ENCODE results near the gene TMEM238.

Gene TMEM238

GRCh38 chr19:55360902-55361301 lies 23.2 kb downstream of the TMEM238 start:
- no CpG with 5 or more reads among the region's 16 CpGs for WGBS, 2 donors (ENCODE audit: extremely low coverage in 2 of 2, insufficient read length in 2 of 2, insufficient replicate concordance in 1 of 2)
- Histone ChIP-seq H3K23ac (ENCODE audit: low read depth, low read length, poor library complexity) (peak overlapping the region; percentile 60), H4K91ac (ENCODE audit: low read depth, low read length, poor library complexity) (no peak overlapping the region)

GRCh38 chr19:55358943-55359908 lies 24.9 kb downstream of the TMEM238 start:
- Histone ChIP-seq H3K4me1 (ENCODE audit: control insufficient read depth in 2 of 2, insufficient read depth in 1 of 2, low read depth in 1 of 2, low read length in 2 of 2) (peaks cover 8 to 11% of the 10 kb centered on the region in 2 donors), H3K14ac (ENCODE audit: low read length) (no peak overlapping the region), H3K9ac (ENCODE audit: low read depth, low read length, poor library complexity) (no peak overlapping the region), H2BK5ac (ENCODE audit: low read length) (peak overlapping the region; percentile 13), H3K27me3 (ENCODE audit: control insufficient read depth in 3 of 3, insufficient read depth in 3 of 3, low read depth in 1 of 3, low read length in 3 of 3) (peaks cover 6 to 36% (median 25%) of the 10 kb centered on the region in 3 experiments), H4K8ac (ENCODE audit: low read depth, low read length) (no peak overlapping the region), H2BK12ac (ENCODE audit: low read length) (peak overlapping the region; percentile 4), H3K9me3 (replicated peaks in 1 of 2; ENCODE audit: control insufficient read depth in 2 of 2, insufficient read depth in 1 of 2, low read depth in 1 of 2, low read length in 2 of 2) (no peaks in the 10 kb centered on the region), H3K36me3 (replicated peaks in 1 of 2; ENCODE audit: control insufficient read depth in 2 of 2, insufficient read depth in 2 of 2, low read length in 2 of 2) (no peaks in the 10 kb centered on the region), H3K4me2 (ENCODE audit: insufficient read depth, low read length, poor library complexity, severe bottlenecking) (no peak overlapping the region), H3K79me1 (ENCODE audit: low read depth, low read length) (no peaks in the 10 kb centered on the region), H3K27ac (replicated peaks; ENCODE audit: low read length) (no peak overlapping the region), H2BK15ac (ENCODE audit: low read length) (peak overlapping the region; percentile 62), H3K18ac (ENCODE audit: low read length) (peak overlapping the region; percentile 71), H3K23ac (ENCODE audit: low read depth, low read length, poor library complexity) (no peak overlapping the region), H3K4me3 (ENCODE audit: low read length in 2 of 2) (no peak overlapping the region), H2AFZ (ENCODE audit: low read length) (no peak overlapping the region), H2BK120ac (ENCODE audit: low read depth, low read length) (no peak overlapping the region), H2AK5ac (ENCODE audit: low read depth, low read length) (peak overlapping the region; percentile 90), H4K91ac (ENCODE audit: low read depth, low read length, poor library complexity) (no peak overlapping the region), H3K4ac (ENCODE audit: low read length) (no peak overlapping the region)
- DNase-seq (ENCODE audit: low spot score), result no peak
- no CpG with 5 or more reads among the region's 32 CpGs for WGBS, 2 donors (ENCODE audit: extremely low coverage in 2 of 2, insufficient read length in 2 of 2, insufficient replicate concordance in 1 of 2)

More at GRCh38 chr19:55360902-55361301, 23.2 kb downstream of the TMEM238 start:
- H3K4ac ChIP-seq (ENCODE audit: low read length), result no peak overlapping the region
- no peak overlapping the region for H2BK120ac ChIP-seq (ENCODE audit: low read depth, low read length)
- H3K9me3 ChIP-seq (replicated peaks in 1 of 2; ENCODE audit: control insufficient read depth in 2 of 2, insufficient read depth in 1 of 2, low read depth in 1 of 2, low read length in 2 of 2), result no peaks in the 10 kb centered on the region
- H3K36me3 ChIP-seq (replicated peaks in 1 of 2; ENCODE audit: control insufficient read depth in 2 of 2, insufficient read depth in 2 of 2, low read length in 2 of 2), result no peaks in the 10 kb centered on the region
- no peak overlapping the region for H3K27ac ChIP-seq (replicated peaks; ENCODE audit: low read length)
- no peaks in the 10 kb centered on the region for H3K79me1 ChIP-seq (ENCODE audit: low read depth, low read length)
- no peak overlapping the region for H3K4me2 ChIP-seq (ENCODE audit: insufficient read depth, low read length, poor library complexity, severe bottlenecking)
- H3K14ac ChIP-seq (ENCODE audit: low read length), result no peak overlapping the region
- H4K8ac ChIP-seq (ENCODE audit: low read depth, low read length), result no peak overlapping the region
- H3K4me3 ChIP-seq (ENCODE audit: low read length in 2 of 2), result no peak overlapping the region
- peak overlapping the region; percentile 28 for H3K18ac ChIP-seq (ENCODE audit: low read length)
- H3K4me1 ChIP-seq (ENCODE audit: control insufficient read depth in 2 of 2, insufficient read depth in 1 of 2, low read depth in 1 of 2, low read length in 2 of 2), result peaks cover 7 to 11% of the 10 kb centered on the region in 2 donors
- no peak overlapping the region for H3K9ac ChIP-seq (ENCODE audit: low read depth, low read length, poor library complexity)
- H3K27me3 ChIP-seq (ENCODE audit: control insufficient read depth in 3 of 3, insufficient read depth in 3 of 3, low read depth in 1 of 3, low read length in 3 of 3), result peaks cover 0 to 24% (median 10%) of the 10 kb centered on the region in 3 experiments
- DNase-seq (ENCODE audit: low spot score), result no peak
- H2AK5ac ChIP-seq (ENCODE audit: low read depth, low read length), result peak overlapping the region; percentile 84
- H2BK5ac ChIP-seq (ENCODE audit: low read length), result peak overlapping the region; percentile 78
- no peak overlapping the region for H2AFZ ChIP-seq (ENCODE audit: low read length)
- no peak overlapping the region for H2BK12ac ChIP-seq (ENCODE audit: low read length)
- peak overlapping the region; percentile 9 for H2BK15ac ChIP-seq (ENCODE audit: low read length)

- Histone ChIP-seq H3K27ac (replicated peaks; ENCODE audit: low read length) (no peak overlapping the region), H3K4ac (ENCODE audit: low read length) (no peak overlapping the region), H3K9ac (ENCODE audit: low read depth, low read length, poor library complexity) (no peak overlapping the region), H3K23ac (ENCODE audit: low read depth, low read length, poor library complexity) (no peak overlapping the region), H3K4me1 (ENCODE audit: control insufficient read depth in 2 of 2, insufficient read depth in 1 of 2, low read depth in 1 of 2, low read length in 2 of 2) (peaks cover 11 to 14% of the 10 kb centered on the region in 2 donors), H3K14ac (ENCODE audit: low read length) (peak overlapping the region; percentile 40), H3K18ac (ENCODE audit: low read length) (no peak overlapping the region), H4K91ac (ENCODE audit: low read depth, low read length, poor library complexity) (no peak overlapping the region), H2BK120ac (ENCODE audit: low read depth, low read length) (no peak overlapping the region), H3K36me3 (replicated peaks in 1 of 2; ENCODE audit: control insufficient read depth in 2 of 2, insufficient read depth in 2 of 2, low read length in 2 of 2) (no peaks in the 10 kb centered on the region), H3K4me2 (ENCODE audit: insufficient read depth, low read length, poor library complexity, severe bottlenecking) (no peak overlapping the region), H3K4me3 (ENCODE audit: low read length in 2 of 2) (no peak overlapping the region), H2AK5ac (ENCODE audit: low read depth, low read length) (peak overlapping the region; percentile 61), H2BK15ac (ENCODE audit: low read length) (peak overlapping the region; percentile 62), H4K8ac (ENCODE audit: low read depth, low read length) (no peak overlapping the region), H2BK12ac (ENCODE audit: low read length) (no peak overlapping the region), H3K79me1 (ENCODE audit: low read depth, low read length) (no peaks in the 10 kb centered on the region), H3K9me3 (replicated peaks in 1 of 2; ENCODE audit: control insufficient read depth in 2 of 2, insufficient read depth in 1 of 2, low read depth in 1 of 2, low read length in 2 of 2) (no peaks in the 10 kb centered on the region), H2AFZ (ENCODE audit: low read length) (no peak overlapping the region), H2BK5ac (ENCODE audit: low read length) (no peak overlapping the region), H3K27me3 (ENCODE audit: control insufficient read depth in 3 of 3, insufficient read depth in 3 of 3, low read depth in 1 of 3, low read length in 3 of 3) (peaks cover 7 to 44% (median 31%) of the 10 kb centered on the region in 3 experiments)
- DNase-seq (ENCODE audit: low spot score), result no peak
- no CpG with 5 or more reads among the region's 19 CpGs for WGBS, 2 donors (ENCODE audit: extremely low coverage in 2 of 2, insufficient read length in 2 of 2, insufficient replicate concordance in 1 of 2)
Observed at GRCh38 chr19:55358493-55358892, 25.6 kb downstream of the TMEM238 start.

- Histone ChIP-seq H3K79me1 (ENCODE audit: low read depth, low read length) (no peaks in the 10 kb centered on the region), H3K23ac (ENCODE audit: low read depth, low read length, poor library complexity) (no peak overlapping the region), H3K4me2 (ENCODE audit: insufficient read depth, low read length, poor library complexity, severe bottlenecking) (no peak overlapping the region), H4K91ac (ENCODE audit: low read depth, low read length, poor library complexity) (no peak overlapping the region), H2AFZ (ENCODE audit: low read length) (no peak overlapping the region), H4K8ac (ENCODE audit: low read depth, low read length) (no peak overlapping the region), H2AK5ac (ENCODE audit: low read depth, low read length) (no peak overlapping the region), H2BK5ac (ENCODE audit: low read length) (no peak overlapping the region), H3K4me1 (ENCODE audit: control insufficient read depth in 2 of 2, insufficient read depth in 1 of 2, low read depth in 1 of 2, low read length in 2 of 2) (peaks cover 7% of the 10 kb centered on the region in 2 donors), H2BK120ac (ENCODE audit: low read depth, low read length) (no peak overlapping the region), H3K14ac (ENCODE audit: low read length) (no peak overlapping the region), H3K9ac (ENCODE audit: low read depth, low read length, poor library complexity) (no peak overlapping the region), H3K4ac (ENCODE audit: low read length) (no peak overlapping the region), H3K4me3 (ENCODE audit: low read length in 2 of 2) (peak overlapping the region in 1 of 2 donors; percentile 30), H2BK12ac (ENCODE audit: low read length) (no peak overlapping the region), H2BK15ac (ENCODE audit: low read length) (no peak overlapping the region), H3K36me3 (replicated peaks in 1 of 2; ENCODE audit: control insufficient read depth in 2 of 2, insufficient read depth in 2 of 2, low read length in 2 of 2) (no peaks in the 10 kb centered on the region), H3K27me3 (ENCODE audit: control insufficient read depth in 3 of 3, insufficient read depth in 3 of 3, low read depth in 1 of 3, low read length in 3 of 3) (peaks cover 7 to 65% (median 54%) of the 10 kb centered on the region in 3 experiments), H3K18ac (ENCODE audit: low read length) (no peak overlapping the region), H3K27ac (replicated peaks; ENCODE audit: low read length) (no peak overlapping the region), H3K9me3 (replicated peaks in 1 of 2; ENCODE audit: control insufficient read depth in 2 of 2, insufficient read depth in 1 of 2, low read depth in 1 of 2, low read length in 2 of 2) (no peaks in the 10 kb centered on the region)
- no peak for DNase-seq (ENCODE audit: low spot score)
- no CpG with 5 or more reads among the region's 13 CpGs for WGBS, 2 donors (ENCODE audit: extremely low coverage in 2 of 2, insufficient read length in 2 of 2, insufficient replicate concordance in 1 of 2)
Observed at GRCh38 chr19:55355213-55355821, 28.8 kb downstream of the TMEM238 start.

Data from neuronal stem cell (in vitro differentiated cells).